GM19324 (cell line): Measurements from ENCODE around the gene HOMER3.
"Not testable (repeated sequence)": the region's sequence is repeated elsewhere in the genome, so short reads cannot be mapped to it uniquely, and the experiment has no call there.

Experiments used
- ATAC-seq: cut with Tn5 transposase; IDR thresholded peaks from one replicate; pipeline ENCODE4 v1.9.1; 2021; ENCODE audit warnings: mild to moderate bottlenecking, moderate library complexity; ENCODE audit not compliant: unreplicated experiment, low FRiP score

HOMER3 gene

DNA sequence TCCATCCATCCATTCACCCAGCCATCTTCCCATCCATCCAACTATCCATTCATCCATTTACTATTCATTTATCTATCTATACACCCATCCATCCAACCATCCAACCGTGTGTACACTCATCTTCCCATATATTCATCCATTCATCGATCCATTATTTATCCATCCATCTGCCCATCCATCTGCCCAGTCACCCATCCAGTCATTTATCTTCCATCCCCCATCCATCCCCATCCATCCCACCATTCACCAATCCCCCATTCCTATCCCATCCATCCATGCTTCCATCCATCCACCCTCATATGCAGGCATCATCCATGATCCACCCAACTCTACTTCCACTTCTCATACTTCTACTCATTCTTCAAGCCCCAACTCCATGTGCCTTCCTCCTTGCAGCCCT is 14.0 kb upstream of the HOMER3 start:
- no peak for ATAC-seq

GRCh38 chr19:18954094-18954493 is 13.1 kb upstream of the HOMER3 start:
- ATAC-seq = no peak

GRCh38 chr19:18952364-18953003 is 11.5 kb upstream of the HOMER3 start:
- not testable (repeated sequence) for ATAC-seq

- no peak for ATAC-seq
Observed at GRCh38 chr19:18951721-18952281, 10.8 kb upstream of the HOMER3 start.

DNA sequence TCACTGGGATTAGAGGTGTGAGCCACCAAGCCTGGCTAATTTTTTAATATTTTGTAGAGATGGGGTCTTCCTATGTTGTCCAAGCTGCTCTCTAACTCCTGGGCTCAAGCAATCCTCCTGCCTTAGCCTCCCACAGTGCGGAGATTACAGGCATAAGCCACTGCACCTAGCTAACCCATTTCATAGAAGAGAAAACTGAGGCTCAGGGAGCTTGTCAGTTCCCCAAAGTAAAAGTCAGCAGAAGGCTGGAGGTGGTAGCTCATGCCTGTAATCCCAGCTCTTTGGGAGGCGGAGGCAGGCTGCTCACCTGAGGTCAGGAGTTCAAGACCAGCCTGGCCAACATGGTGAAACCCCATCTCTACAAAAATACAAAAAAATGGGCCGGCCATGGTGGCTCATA is 8.8 kb upstream of the HOMER3 start:
- ATAC-seq = no peak

- ATAC-seq = no peak
Observed at GRCh38 chr19:18948976-18949356, 7.9 kb upstream of the HOMER3 start.

DNA sequence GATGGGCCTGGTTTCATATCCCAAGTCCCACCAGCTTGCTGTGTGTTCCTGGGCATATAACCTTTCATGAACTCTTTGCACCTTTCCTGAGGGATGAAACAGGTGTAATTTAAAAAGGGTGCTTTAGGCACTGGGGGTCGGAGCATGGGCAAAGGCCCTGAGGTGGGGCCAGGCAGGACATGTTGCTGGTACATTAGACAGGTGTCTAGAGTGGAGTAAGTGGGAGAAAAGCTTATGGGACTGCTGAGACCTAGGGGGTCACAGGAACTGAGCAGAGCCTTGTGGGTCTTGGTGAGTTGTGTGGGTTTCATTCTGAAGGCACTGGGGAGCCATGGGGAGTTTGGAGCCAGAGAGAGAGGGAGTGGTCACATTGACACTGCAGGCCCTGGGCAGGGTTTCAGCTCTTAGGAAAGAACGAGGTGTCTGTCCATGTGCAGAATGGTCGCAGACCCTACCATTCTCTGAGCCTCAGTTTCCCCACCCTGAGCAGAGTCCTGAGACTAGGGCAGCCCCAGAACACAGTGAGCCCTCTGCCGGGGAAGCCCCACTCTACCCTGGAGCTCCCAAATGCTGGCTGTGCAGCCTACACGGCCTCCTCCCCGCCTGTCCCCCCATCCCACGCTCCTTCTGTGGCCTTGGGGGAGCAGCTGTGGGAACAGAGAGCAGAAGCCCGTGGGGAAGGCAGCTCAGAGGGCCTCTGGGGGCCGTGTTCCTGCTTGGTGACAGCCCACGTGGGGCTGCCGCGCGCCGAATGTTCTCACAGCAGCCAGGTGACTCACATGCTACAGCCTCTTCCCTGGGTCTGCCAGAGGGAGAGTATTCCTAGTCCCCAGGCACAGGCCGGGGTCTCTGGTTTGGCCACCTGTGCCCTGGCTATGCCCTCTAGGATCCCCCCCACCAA is 7.3 kb upstream of the HOMER3 start:
- ATAC-seq = no peak

DNA sequence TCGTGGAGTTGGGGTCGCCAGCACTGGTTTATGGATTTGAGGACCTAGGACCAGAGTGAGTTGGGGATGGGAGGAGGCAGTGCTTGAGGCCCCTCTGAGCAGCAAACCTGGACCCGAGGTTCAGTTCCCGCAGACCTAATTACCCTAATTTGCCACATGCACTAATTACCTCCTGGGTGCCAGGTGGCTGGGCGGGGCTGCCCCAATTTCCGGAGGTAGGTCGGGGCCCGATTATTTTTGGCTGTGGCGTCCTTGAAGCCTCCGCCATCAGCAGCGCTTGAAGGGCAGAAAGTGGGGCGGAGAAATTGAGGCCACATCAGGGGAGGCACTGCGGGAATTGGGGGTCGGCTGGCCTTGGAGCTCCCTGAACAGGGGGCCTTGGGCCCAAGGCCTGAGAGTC is 5.9 kb upstream of the HOMER3 start:
- ATAC-seq = no peak

DNA sequence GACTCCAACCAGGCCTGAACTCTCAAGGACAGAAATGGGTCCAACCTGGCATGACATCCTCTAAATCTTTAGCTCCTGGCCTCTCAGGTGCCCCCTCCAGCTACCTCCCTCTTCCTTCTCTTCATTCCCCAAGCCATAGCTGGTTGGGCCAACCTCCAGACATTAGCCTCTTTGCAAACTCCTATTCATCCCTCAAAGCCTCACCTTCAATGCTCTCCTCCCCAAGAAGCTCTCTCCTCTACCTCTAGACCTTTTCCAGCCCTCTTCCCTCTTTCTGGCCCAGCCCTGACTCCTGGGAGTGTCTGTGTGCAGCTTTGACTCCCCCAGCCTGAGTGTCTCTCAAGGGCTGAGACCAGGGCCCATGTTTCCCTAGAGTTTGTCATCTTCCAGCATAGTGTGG is 5.3 kb upstream of the HOMER3 start:
- no peak for ATAC-seq

DNA sequence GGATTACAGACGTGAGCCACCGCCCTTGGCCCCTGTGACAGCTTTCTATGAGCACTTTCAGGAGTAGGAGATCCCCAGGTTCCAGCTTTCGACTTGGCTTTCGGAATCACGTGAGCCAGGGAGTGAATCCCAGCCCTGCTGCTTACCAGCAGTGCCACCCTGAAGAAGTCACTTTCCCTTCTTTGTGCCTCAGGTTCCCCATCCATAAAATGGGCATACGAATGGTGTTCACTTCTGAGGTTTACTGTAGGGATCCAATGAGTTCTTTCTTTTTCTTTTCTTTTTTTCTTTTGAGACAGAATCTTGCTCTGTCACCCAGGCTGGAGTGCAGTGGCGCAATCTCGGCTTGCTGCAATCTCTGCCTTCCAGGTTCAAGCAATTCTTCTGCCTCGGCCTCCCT is 4.3 kb upstream of the HOMER3 start:
- ATAC-seq = no peak

GRCh38 chr19:18943465-18943864 is 2.4 kb upstream of the HOMER3 start:
- ATAC-seq = no peak

DNA sequence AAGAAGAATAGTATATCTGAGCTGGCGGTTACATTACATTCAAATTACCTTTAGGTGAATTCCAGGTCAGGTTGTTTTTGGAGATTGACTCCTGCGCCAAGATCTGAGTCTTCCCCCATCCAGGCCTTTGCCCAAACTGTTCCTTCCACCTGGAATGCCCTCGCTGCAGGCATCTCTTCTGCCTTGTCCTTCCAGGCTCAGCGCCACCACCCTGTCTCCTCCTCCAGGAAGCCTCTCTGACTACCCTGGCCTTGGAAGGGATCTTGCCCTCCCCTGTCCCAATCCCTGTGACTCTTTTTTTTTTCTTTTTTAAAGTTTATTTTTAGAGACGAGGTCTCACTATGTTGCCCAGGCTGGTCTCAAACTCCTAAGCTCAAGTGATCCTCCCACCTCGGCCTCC is 1.7 kb upstream of the HOMER3 start:
- ATAC-seq = no peak

- no peak for ATAC-seq
Observed at GRCh38 chr19:18941628-18942354, 774 bp upstream of the HOMER3 start.

- no peak for ATAC-seq
Observed at GRCh38 chr19:18939922-18940768, 872 bp downstream of the HOMER3 start.

- no peak for ATAC-seq
Observed at GRCh38 chr19:18939163-18939562, 1.9 kb downstream of the HOMER3 start.

GRCh38 chr19:18933297-18933696 is 7.7 kb downstream of the HOMER3 start:
- no peak for ATAC-seq

- no peak for ATAC-seq
Observed at GRCh38 chr19:18932216-18932841, 8.7 kb downstream of the HOMER3 start.

GRCh38 chr19:18931316-18932162 is 9.5 kb downstream of the HOMER3 start:
- ATAC-seq = no peak

- ATAC-seq = no peak
Observed at GRCh38 chr19:18929311-18929710, 11.7 kb downstream of the HOMER3 start.
